ENCODE measurements around the gene PLEKHA1. TPM values are rescaled to one million over a fixed set of nuclear protein-coding genes. Genes with fewer than 3 reads are reported as not detected.

PLEKHA1 gene
- total and polyA plus RNA-seq, 12 donors, result 8.3 to 22.3 (median 13.1) TPM

DNA sequence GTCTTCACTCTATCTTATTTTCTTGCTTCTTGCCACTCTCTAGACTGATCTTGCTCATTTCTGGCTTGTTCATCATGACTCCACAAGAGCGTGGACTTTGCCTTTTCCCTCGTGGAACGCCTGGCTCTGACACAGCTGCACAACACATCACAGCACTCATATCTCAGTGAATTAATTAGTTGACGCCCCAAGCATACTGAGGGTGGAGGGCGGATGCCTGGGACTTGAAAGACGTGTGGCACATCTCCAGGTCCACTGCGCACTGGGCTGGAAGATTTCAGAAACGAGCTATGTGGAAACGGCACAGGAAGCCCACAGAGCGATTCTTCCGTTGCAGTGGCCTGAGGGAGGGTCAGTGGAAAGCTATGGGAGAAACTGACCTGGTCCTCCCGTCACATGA is 23.6 kb upstream of the PLEKHA1 start:
- Histone ChIP-seq H3K36me3 (replicated peaks in 1 of 2) (no peaks in the 10 kb centered on the region), H3K4me3 (no peak overlapping the region), H3K4me1 (replicated peaks in 1 of 2) (no peaks in the 10 kb centered on the region), H3K27me3 (no peaks in the 10 kb centered on the region), H3K27ac (no peak overlapping the region), H3K9me3 (replicated peaks in 1 of 3) (no peaks in the 10 kb centered on the region)
- no peak for DNase-seq
- no peak for TF ChIP-seq POLR2A (IDR thresholded peaks at IDR 0.05)
- TF ChIP-seq, protein P1, sequence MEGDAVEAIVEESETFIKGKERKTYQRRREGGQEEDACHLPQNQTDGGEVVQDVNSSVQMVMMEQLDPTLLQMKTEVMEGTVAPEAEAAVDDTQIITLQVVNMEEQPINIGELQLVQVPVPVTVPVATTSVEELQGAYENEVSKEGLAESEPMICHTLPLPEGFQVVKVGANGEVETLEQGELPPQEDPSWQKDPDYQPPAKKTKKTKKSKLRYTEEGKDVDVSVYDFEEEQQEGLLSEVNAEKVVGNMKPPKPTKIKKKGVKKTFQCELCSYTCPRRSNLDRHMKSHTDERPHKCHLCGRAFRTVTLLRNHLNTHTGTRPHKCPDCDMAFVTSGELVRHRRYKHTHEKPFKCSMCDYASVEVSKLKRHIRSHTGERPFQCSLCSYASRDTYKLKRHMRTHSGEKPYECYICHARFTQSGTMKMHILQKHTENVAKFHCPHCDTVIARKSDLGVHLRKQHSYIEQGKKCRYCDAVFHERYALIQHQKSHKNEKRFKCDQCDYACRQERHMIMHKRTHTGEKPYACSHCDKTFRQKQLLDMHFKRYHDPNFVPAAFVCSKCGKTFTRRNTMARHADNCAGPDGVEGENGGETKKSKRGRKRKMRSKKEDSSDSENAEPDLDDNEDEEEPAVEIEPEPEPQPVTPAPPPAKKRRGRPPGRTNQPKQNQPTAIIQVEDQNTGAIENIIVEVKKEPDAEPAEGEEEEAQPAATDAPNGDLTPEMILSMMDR (IDR thresholded peaks at IDR 0.05), result no peak
- WGBS, 4 donors, result 71 to 85% (median 77%) methylated on average over 12 of the region's 12 CpGs
- intact Hi-C loops (cut with DNase I), result no loop called here

DNA sequence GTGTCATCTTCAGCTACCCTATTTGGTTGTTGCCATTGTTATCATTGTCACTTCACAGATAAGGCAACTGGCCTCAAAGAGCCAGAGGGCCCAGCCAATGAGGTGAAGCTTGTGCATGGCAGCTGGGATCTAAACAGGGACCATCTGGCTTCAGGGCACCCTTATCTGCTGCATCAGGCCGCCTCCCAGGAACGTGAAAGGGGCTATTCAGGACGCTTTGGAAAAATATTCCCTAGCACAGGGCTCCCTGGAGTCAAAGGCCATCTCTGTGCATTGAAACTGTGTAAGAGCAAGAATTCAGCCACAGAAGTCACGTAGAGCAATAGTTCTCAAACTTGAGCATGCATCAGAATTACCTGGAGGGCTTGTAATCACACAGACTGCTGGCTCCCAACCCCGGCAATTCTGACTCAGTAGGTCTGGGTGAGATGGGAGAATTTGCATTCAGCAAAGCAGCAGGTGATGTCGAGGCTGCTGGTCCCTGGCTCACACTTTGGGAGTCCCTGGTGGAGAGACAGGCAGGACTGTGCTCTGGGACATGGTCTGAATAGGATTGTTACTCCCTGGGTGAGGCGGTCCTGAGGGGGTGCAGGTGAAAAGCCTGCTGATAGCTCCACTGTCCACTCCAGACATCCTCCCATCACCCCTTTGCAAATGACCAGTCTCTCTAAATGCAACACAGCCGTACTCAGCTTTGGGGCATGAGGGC is 21.5 kb upstream of the PLEKHA1 start:
- no peaks in the 10 kb centered on the region for H3K27me3 ChIP-seq
- H3K27ac ChIP-seq, result no peak overlapping the region
- no peaks in the 10 kb centered on the region for H3K4me1 ChIP-seq (replicated peaks in 1 of 2)
- H3K9me3 ChIP-seq (replicated peaks in 1 of 3), result peaks cover 0 to under 1% (median 0%) of the 10 kb centered on the region in 3 donors
- intact Hi-C loops (cut with DNase I), result no loop called here
- H3K36me3 ChIP-seq (replicated peaks in 1 of 2), result no peaks in the 10 kb centered on the region
- TF ChIP-seq, protein P1 (IDR thresholded peaks at IDR 0.05), result no peak
- TF ChIP-seq POLR2A (IDR thresholded peaks at IDR 0.05), result no peak
- H3K4me3 ChIP-seq, result no peak overlapping the region
- WGBS, 4 donors, result 50 to 66% (median 55%) methylated on average over 5 to 8 of the region's 8 CpGs
- no peak for DNase-seq

DNA sequence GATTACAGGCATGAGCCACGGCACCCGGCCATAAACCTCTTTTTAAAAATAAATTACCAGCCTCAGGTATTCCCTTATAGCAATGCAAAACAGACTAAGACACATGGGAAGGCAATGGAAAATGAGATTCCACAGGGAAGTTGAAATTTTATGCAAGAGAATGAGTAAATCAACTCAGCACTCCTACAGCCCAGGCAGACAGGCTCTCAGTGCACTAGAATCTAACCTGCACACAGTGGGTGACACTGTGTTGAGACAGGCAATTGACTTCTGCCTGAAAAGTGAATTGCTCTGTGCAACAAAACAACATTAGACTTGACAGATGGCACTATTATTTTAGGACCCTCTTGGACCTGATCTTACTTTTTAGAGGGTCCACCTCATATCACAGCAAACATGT is 20.1 kb upstream of the PLEKHA1 start:
- Histone ChIP-seq H3K4me1 (replicated peaks in 1 of 2) (no peaks in the 10 kb centered on the region), H3K27me3 (no peaks in the 10 kb centered on the region), H3K36me3 (replicated peaks in 1 of 2) (no peaks in the 10 kb centered on the region), H3K4me3 (no peak overlapping the region), H3K27ac (no peak overlapping the region), H3K9me3 (replicated peaks in 1 of 3) (peaks cover 0 to 5% (median 0%) of the 10 kb centered on the region in 3 donors)
- 73 to 81% (median 79%) methylated on average over 2 of the region's 2 CpGs for WGBS, 4 donors
- DNase-seq, result no peak
- intact Hi-C loops (cut with DNase I), result no loop called here
- TF ChIP-seq, protein P1 (IDR thresholded peaks at IDR 0.05), result no peak
- TF ChIP-seq POLR2A (IDR thresholded peaks at IDR 0.05), result no peak

DNA sequence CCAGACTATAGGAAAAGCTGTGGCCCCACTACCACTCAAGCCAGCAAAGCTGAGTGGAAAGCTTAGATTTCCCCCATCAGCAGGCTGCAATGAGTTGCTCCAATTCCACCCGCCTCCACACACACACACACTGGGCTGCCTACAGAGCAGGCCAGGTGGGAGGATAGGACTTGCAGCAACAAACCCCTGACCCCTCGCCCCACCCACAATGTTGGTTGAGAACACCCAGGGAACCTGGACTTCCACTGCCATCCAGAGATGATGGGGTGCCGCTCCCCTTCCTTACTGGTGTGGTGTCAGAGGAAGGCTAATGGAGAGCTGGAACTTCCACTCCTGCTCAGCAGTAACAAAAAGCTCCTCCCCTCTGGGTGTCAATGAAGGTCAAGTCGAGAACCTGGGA is 16.8 kb upstream of the PLEKHA1 start:
- no peak for TF ChIP-seq POLR2A (IDR thresholded peaks at IDR 0.05)
- TF ChIP-seq, protein P1 (IDR thresholded peaks at IDR 0.05), result no peak
- intact Hi-C loops (cut with DNase I), result no loop called here

More for the DNA sequence above, 16.8 kb upstream of the PLEKHA1 start:
- Histone ChIP-seq H3K36me3 (replicated peaks in 1 of 2) (no peaks in the 10 kb centered on the region), H3K27me3 (no peaks in the 10 kb centered on the region), H3K4me3 (no peak overlapping the region), H3K27ac (no peak overlapping the region), H3K9me3 (replicated peaks in 1 of 3) (peaks cover 0 to 5% (median 0%) of the 10 kb centered on the region in 3 donors), H3K4me1 (replicated peaks in 1 of 2) (no peaks in the 10 kb centered on the region)
- DNase-seq, result peak in 1 of 7 donors; percentile 6
- WGBS, 4 donors, result 78 to 94% (median 90%) methylated on average over 3 to 4 of the region's 4 CpGs

Measured in adrenal gland (tissue), 12 donors.